GM23248 (cell line): Measurements from ENCODE around the gene NT5DC3. TPM values are rescaled to one million over a fixed set of nuclear protein-coding genes. Genes with fewer than 3 reads are reported as not detected.

Experiments used
- DNase-seq: peaks from one replicate; pipeline ENCODE4 v3.0.0-alpha.2; 2015
- H2AFZ ChIP-seq: fragments of 200-600 bp; sonication (generic); 2 replicates; pipeline ENCODE4 v1.6.1; 2016; ENCODE audit warnings: antibody characterized with exemption
- H3F3A ChIP-seq: fragments of 200-600 bp; sonication (generic); 2 replicates; pipeline ENCODE4 v1.6.1; 2016; ENCODE audit warnings: mild to moderate bottlenecking, antibody characterized with exemption, mixed run types; ENCODE audit not compliant: insufficient read depth
- H3K27ac ChIP-seq: fragments of 200-600 bp; sonication (generic); 2 replicates; pipeline ENCODE4 v1.5.1; 2016; ENCODE audit warnings: mild to moderate bottlenecking
- H3K27me3 ChIP-seq: fragments of 200-600 bp; sonication (generic); replicated peaks from 2 replicates; pipeline ENCODE4 v1.6.1; 2016; ENCODE audit warnings: mild to moderate bottlenecking; ENCODE audit not compliant: insufficient read depth
- H3K36me3 ChIP-seq: fragments of 200-600 bp; sonication (generic); 2 replicates; pipeline ENCODE4 v1.6.1; 2016; ENCODE audit warnings: low read depth, mild to moderate bottlenecking
- H3K4me1 ChIP-seq: fragments of 200-600 bp; sonication (generic); 2 replicates; pipeline ENCODE4 v1.6.1; 2016; ENCODE audit warnings: mild to moderate bottlenecking; ENCODE audit not compliant: insufficient read depth
- H3K4me2 ChIP-seq: fragments of 200-600 bp; sonication (generic); one replicate; pipeline ENCODE4 v1.6.1; 2016; ENCODE audit warnings: mild to moderate bottlenecking; ENCODE audit not compliant: unreplicated experiment
- H3K4me3 ChIP-seq: fragments of 200-600 bp; sonication (generic); 2 replicates; pipeline ENCODE4 v1.5.1; 2016; ENCODE audit warnings: mild to moderate bottlenecking
- H3K79me2 ChIP-seq: fragments of 200-600 bp; sonication (generic); 2 replicates; pipeline ENCODE4 v1.6.1; 2016; ENCODE audit warnings: mild to moderate bottlenecking; ENCODE audit not compliant: insufficient read depth
- H3K9ac ChIP-seq: fragments of 200-600 bp; sonication (generic); 2 replicates; pipeline ENCODE4 v1.6.1; 2016; ENCODE audit warnings: mild to moderate bottlenecking
- H3K9me2 ChIP-seq: fragments of 200-600 bp; sonication (generic); 2 replicates; pipeline ENCODE4 v1.6.1; 2016; ENCODE audit warnings: mixed run types, mild to moderate bottlenecking, moderate library complexity; ENCODE audit not compliant: insufficient read depth
- H3K9me3 ChIP-seq: fragments of 200-600 bp; sonication (generic); one replicate; pipeline ENCODE4 v1.6.1; 2017; ENCODE audit warnings: low read depth
- H4K20me1 ChIP-seq: fragments of 200-600 bp; sonication (generic); 2 replicates; pipeline ENCODE4 v1.6.0; 2016; ENCODE audit not compliant: insufficient read depth
- EZH2 ChIP-seq: fragments of 200-600 bp; sonication (generic); IDR thresholded peaks from 2 replicates; pipeline ENCODE4 v1.6.1; 2018; ENCODE audit warnings: antibody characterized with exemption, mild to moderate bottlenecking; ENCODE audit not compliant: insufficient read depth, poor library complexity, severe bottlenecking
- EZH2phosphoT487 ChIP-seq: fragments of 200-600 bp; sonication (generic); IDR thresholded peaks from 2 replicates; pipeline ENCODE4 v1.6.1; 2018; ENCODE audit warnings: antibody characterized with exemption, moderate library complexity, mild to moderate bottlenecking, low read depth; ENCODE audit not compliant: insufficient read depth
- WGBS, 2 experiments: methylation state at CpG; one replicate each; pipeline ENCODE4 v1.1.6; 2015 to 2017; ENCODE audit warnings: low lambda C conversion rate in 2 of 2, low coverage in 1 of 2; ENCODE audit errors: missing lambda C conversion rate in 2 of 2; 5-methylcytosine and 5-hydroxymethylcytosine counted together
- in situ Hi-C: fragments of 300-500 bp; cut with MboI; formaldehyde crosslinking; loops from 2 replicates; pipeline ENCODE4 v1.15.0; 2020
- polyA plus RNA-seq: library from polyadenylated mRNA; unstranded; fragments of >200 nt; fragmentation: Nextera tagmentation; extraction: Ambion mirVana; gene quantifications from 2 replicates; pipeline ENCODE4 v1.2.1, GENCODE V29; 2016
- total RNA-seq: library from RNA; depleted of rRNA; stranded (reverse); fragments of >200 nt; shearing (Covaris generic); gene quantifications from 2 replicates; pipeline ENCODE4 v1.2.3, GENCODE V29; 2014

The NT5DC3 gene
- total and polyA plus RNA-seq, 2 experiments from 2014 or later = 3.4 to 5.2 TPM

DNA sequence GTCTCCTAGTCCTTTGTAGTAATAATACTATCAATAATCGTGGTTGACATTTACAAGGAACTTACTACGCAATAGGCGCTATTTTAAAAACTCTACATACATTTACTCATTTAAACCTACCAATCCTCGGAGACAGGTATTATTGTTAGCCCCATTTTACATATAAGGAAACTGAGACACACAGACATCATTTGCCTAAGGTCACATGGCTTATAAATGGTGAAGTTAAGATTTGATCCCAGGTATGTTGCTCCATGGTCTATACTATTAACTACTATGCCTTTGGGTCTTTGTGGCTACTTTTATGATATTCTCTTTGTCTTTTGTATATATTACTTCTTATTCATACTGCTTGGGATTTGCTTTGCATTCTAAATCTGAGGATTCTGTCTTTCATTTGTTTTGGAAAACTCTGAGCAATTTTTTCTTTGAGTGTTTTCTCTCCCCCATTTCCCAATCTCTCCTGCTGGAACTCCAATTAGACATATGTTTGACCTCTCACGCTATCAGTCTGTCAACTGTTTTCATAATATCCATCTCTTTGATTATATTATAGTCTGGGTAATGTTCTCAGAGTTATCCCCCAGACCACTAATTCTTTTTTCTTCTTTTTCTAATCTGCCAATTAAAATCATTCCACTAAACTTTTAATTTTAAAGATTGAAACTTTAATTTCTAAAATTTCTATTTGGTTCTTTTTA lies 10.9 kb downstream of the NT5DC3 start:
- Histone ChIP-seq H3K36me3 (no peaks in the 10 kb centered on the region), H3K9me2 (no peaks in the 10 kb centered on the region), H3F3A (peaks cover 22% of the 10 kb centered on the region), H3K27ac (no peak overlapping the region), H3K9me3 (no peaks in the 10 kb centered on the region), H3K4me2 (no peak overlapping the region), H3K9ac (no peak overlapping the region), H3K4me1 (peaks cover 21% of the 10 kb centered on the region), H3K4me3 (no peak overlapping the region), H2AFZ (no peak overlapping the region), H3K27me3 (no peaks in the 10 kb centered on the region), H4K20me1 (no peaks in the 10 kb centered on the region), H3K79me2 (peaks cover 82% of the 10 kb centered on the region)
- DNase-seq = no peak
- 95 to 98% methylated on average over 5 of the region's 5 CpGs for WGBS, 2 experiments
- TF ChIP-seq EZH2phosphoT487 (no peak), EZH2 (no peak)
- in situ Hi-C loops = no loop called here

DNA sequence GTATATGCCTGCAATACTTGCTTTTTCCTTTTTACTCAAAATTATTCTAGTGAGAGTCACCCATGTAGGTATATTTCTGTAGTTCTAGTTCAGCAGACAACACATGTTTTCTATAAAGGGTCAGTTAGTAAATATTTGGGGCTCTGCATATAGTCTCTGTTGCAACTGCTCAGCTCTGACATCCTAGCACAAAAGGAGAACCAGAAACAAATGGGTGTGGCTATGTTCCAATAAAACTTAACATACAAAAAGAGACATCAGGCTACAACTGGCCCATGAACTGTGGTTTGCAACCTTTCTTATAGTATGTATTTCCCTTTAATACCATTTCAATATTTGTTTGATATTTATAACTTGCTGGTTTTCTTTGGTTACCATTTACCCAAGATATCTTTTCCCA lies 11.9 kb downstream of the NT5DC3 start:
- Histone ChIP-seq H3K9ac (no peak overlapping the region), H3K4me2 (no peak overlapping the region), H4K20me1 (no peaks in the 10 kb centered on the region), H3K36me3 (no peaks in the 10 kb centered on the region), H3K9me2 (no peaks in the 10 kb centered on the region), H3K9me3 (no peaks in the 10 kb centered on the region), H3K79me2 (peaks cover 81% of the 10 kb centered on the region), H3K4me3 (no peak overlapping the region), H2AFZ (no peak overlapping the region), H3K4me1 (peaks cover 23% of the 10 kb centered on the region), H3F3A (0 out of 2 replicates have a peak, but pooled peaks cover 11% of the 10 kb centered on the region), H3K27ac (no peak overlapping the region), H3K27me3 (no peaks in the 10 kb centered on the region)
- DNase-seq = peak; percentile 21
- no peak for TF ChIP-seq EZH2phosphoT487
- TF ChIP-seq EZH2 = no peak
- in situ Hi-C loops = no loop called here

DNA sequence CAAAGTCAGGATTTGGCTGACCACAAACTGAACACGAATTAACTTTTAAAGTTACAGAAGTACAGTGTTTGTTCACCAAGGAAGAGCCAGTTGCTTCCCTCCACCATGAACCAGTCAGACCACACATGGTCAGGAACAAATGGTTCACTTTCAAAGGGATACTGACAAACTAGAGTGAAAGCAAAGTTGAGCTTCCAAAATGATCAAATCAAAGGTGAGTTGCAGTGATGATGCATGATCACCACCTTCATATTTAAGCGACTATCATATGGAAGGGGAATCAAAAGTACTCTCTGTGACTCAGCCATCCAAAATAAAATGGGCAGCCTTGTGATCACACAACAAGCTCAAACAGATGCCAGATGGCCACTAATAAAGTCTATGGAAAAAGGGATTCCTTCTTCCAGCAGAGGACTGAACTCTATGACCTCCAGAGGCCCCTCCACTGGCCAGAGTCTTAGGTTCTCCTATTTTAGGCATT lies 13.1 kb downstream of the NT5DC3 start:
- Histone ChIP-seq H3K4me3 (no peak overlapping the region), H3K9me2 (no peaks in the 10 kb centered on the region), H3K79me2 (peaks cover 89% of the 10 kb centered on the region), H3K27ac (no peak overlapping the region), H4K20me1 (no peaks in the 10 kb centered on the region), H3K36me3 (no peaks in the 10 kb centered on the region), H3K27me3 (no peaks in the 10 kb centered on the region), H3K9me3 (no peaks in the 10 kb centered on the region), H2AFZ (no peak overlapping the region), H3K4me2 (no peak overlapping the region), H3K4me1 (peaks cover 14% of the 10 kb centered on the region), H3F3A (0 out of 2 replicates have a peak, but pooled peaks cover 3% of the 10 kb centered on the region), H3K9ac (no peak overlapping the region)
- TF ChIP-seq EZH2 (no peak), EZH2phosphoT487 (no peak)
- no peak for DNase-seq
- whole genome bisulfite sequencing, 2 experiments = 51 to 57% methylated on average over 2 of the region's 2 CpGs
- in situ Hi-C loops = no loop called here

DNA sequence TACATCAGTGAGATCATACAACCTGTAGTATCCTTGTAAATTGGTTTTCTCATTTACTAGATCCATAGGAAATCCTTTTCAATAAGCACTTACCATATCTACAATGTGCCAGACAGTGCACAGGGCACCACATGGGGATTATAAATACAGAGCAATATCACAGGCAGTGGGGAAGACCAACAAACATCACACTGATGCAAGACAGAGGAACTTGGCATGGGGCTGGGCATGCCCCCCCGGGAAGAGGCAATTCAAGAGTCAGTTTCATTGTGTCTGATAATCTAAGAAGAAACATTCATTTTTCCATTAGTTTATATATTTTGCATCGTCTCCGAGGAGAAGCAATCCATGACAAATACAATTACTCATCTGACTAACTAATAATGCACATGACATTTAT lies 16.2 kb downstream of the NT5DC3 start:
- Histone ChIP-seq H3K27me3 (no peaks in the 10 kb centered on the region), H3F3A (peaks cover 14% of the 10 kb centered on the region), H2AFZ (no peak overlapping the region), H4K20me1 (no peaks in the 10 kb centered on the region), H3K79me2 (peaks cover 79% of the 10 kb centered on the region), H3K27ac (no peak overlapping the region), H3K9me2 (no peaks in the 10 kb centered on the region), H3K4me3 (no peak overlapping the region), H3K9ac (no peak overlapping the region), H3K4me1 (peaks cover 19% of the 10 kb centered on the region), H3K36me3 (no peaks in the 10 kb centered on the region), H3K9me3 (no peaks in the 10 kb centered on the region), H3K4me2 (no peak overlapping the region)
- in situ Hi-C loops = no loop called here
- DNase-seq = peak; percentile 29
- no peak for TF ChIP-seq EZH2phosphoT487
- TF ChIP-seq EZH2 = no peak
- WGBS, 2 experiments = 61 to 71% methylated on average over 3 of the region's 3 CpGs
